AG09319 (cell line): ENCODE results near the gene NOM1.

Experiments
- DNase-seq: peaks from one replicate; pipeline ENCODE4 v3.0.0-alpha.2; 2010; ENCODE audit warnings: low read depth; ENCODE audit errors: extremely low read depth
- CTCF ChIP-seq: IDR thresholded peaks from 2 replicates; pipeline ENCODE4 v1.5.1; 2011; ENCODE audit warnings: low read depth, mild to moderate bottlenecking, inconsistent platforms, low read length, moderate library complexity

The NOM1 gene

GRCh38 chr7:157018328-157018996 lies 69.0 kb downstream of the NOM1 start:
- no peak for TF ChIP-seq CTCF

GRCh38 chr7:157018997-157019608 lies 69.6 kb downstream of the NOM1 start:
- no peak for DNase-seq
- no peak for TF ChIP-seq CTCF

More at GRCh38 chr7:157018328-157018996, 69.0 kb downstream of the NOM1 start:
- DNase-seq, result no peak

GRCh38 chr7:157019718-157020451 lies 70.4 kb downstream of the NOM1 start:
- TF ChIP-seq CTCF, result no peak
- no peak for DNase-seq

- DNase-seq, result no peak
- no peak for TF ChIP-seq CTCF
Measured at GRCh38 chr7:157020514-157021070, 71.1 kb downstream of the NOM1 start.

GRCh38 chr7:157021071-157021870 lies 71.8 kb downstream of the NOM1 start:
- TF ChIP-seq CTCF, result no peak
- no peak for DNase-seq

- no peak for DNase-seq
- TF ChIP-seq CTCF, result no peak
Measured at GRCh38 chr7:157021871-157022680, 72.6 kb downstream of the NOM1 start.
